WTC11 (cell line): ENCODE data around the gene C10orf71. TPM values are rescaled to one million over a fixed set of nuclear protein-coding genes. Genes with fewer than 3 reads are reported as not detected.

Experiments
- ATAC-seq: fragments of 200-7000 bp; cut with Tn5 transposase; 2 replicates; pipeline ENCODE4 v1.10.0; 2021; ENCODE audit warnings: mild to moderate bottlenecking, moderate library complexity
- CTCF ChIA-PET: fragments of 300-600 bp; sonication (Branson Sonifier 250); formaldehyde crosslinking; loops from one replicate; lab custom pipeline; 2021; ENCODE audit warnings: antibody characterized with exemption; lab: Charles Lee
- POLR2A ChIA-PET: fragments of 350-600 bp; sonication (Branson Sonifier 250); formaldehyde crosslinking; loops from one replicate; lab custom pipeline; 2021; ENCODE audit warnings: antibody characterized with exemption; lab: Charles Lee
- DNase-seq: peaks from one replicate; pipeline ENCODE4 v3.0.0; 2021; ENCODE audit warnings: low spot score
- H3K27ac Mint-ChIP-seq: 2 replicates; pipeline ENCODE4 v1.8.0; 2021; ENCODE audit warnings: mixed read lengths
- H3K27me3 Mint-ChIP-seq: 2 replicates; pipeline ENCODE4 v1.8.0; 2021; ENCODE audit warnings: low read depth, mild to moderate bottlenecking, moderate library complexity, mixed read lengths
- H3K36me3 Mint-ChIP-seq: 2 replicates; pipeline ENCODE4 v1.8.0; 2021; ENCODE audit warnings: mixed read lengths
- H3K4me1 Mint-ChIP-seq: 2 replicates; pipeline ENCODE4 v1.8.0; 2022; ENCODE audit warnings: mixed read lengths
- H3K4me3 Mint-ChIP-seq: 2 replicates; pipeline ENCODE4 v1.8.0; 2021; ENCODE audit warnings: mild to moderate bottlenecking, moderate library complexity, mixed read lengths
- H3K9me3 Mint-ChIP-seq: 2 replicates; pipeline ENCODE4 v1.8.0; 2021; ENCODE audit warnings: mixed read lengths
- AR ChIP-seq: fragments of 250-450 bp; sonication (Bioruptor Pico); IDR thresholded peaks from 2 replicates; pipeline ENCODE4 v1.9.0; 2021; ENCODE audit warnings: mild to moderate bottlenecking
- ATF1 ChIP-seq: sonication (generic); formaldehyde crosslinking; IDR thresholded peaks from 2 replicates; pipeline ENCODE4 v1.8.1; 2023; ENCODE audit warnings: mild to moderate bottlenecking, moderate library complexity, missing genetic modification reagents
- CTCF ChIP-seq: fragments of 200-600 bp; IDR thresholded peaks from 2 replicates; pipeline ENCODE4 v1.8.0; 2022; ENCODE audit warnings: antibody characterized with exemption
- ETV6 ChIP-seq: sonication (generic); formaldehyde crosslinking; IDR thresholded peaks from 2 replicates; pipeline ENCODE4 v1.8.1; 2022; ENCODE audit warnings: mild to moderate bottlenecking, missing genetic modification reagents
- FOXJ3 ChIP-seq: sonication (generic); formaldehyde crosslinking; IDR thresholded peaks from 2 replicates; pipeline ENCODE4 v1.9.0; 2021; ENCODE audit warnings: missing genetic modification reagents, mild to moderate bottlenecking, borderline replicate concordance
- FOXK1 ChIP-seq: sonication (generic); formaldehyde crosslinking; IDR thresholded peaks from 2 replicates; pipeline ENCODE4 v1.8.0; 2022; ENCODE audit warnings: mild to moderate bottlenecking, moderate library complexity, missing genetic modification reagents
- GABPB1 ChIP-seq: sonication (generic); formaldehyde crosslinking; IDR thresholded peaks from 2 replicates; pipeline ENCODE4 v1.8.1; 2023; ENCODE audit warnings: mild to moderate bottlenecking, missing genetic modification reagents
- IRF1 ChIP-seq: sonication (generic); formaldehyde crosslinking; IDR thresholded peaks from 2 replicates; pipeline ENCODE4 v1.8.0; 2023; ENCODE audit warnings: missing genetic modification reagents
- IRF2 ChIP-seq: sonication (generic); formaldehyde crosslinking; IDR thresholded peaks from 2 replicates; pipeline ENCODE4 v1.8.0; 2022; ENCODE audit warnings: low read depth, missing genetic modification reagents, borderline replicate concordance
- NR1H2 ChIP-seq: sonication (generic); formaldehyde crosslinking; IDR thresholded peaks from 2 replicates; pipeline ENCODE4 v1.9.0; 2021; ENCODE audit warnings: mild to moderate bottlenecking, moderate library complexity, missing genetic modification reagents
- NR3C1 ChIP-seq: sonication (generic); formaldehyde crosslinking; conservative IDR thresholded peaks from 2 replicates; pipeline ENCODE4 v1.8.1; 2023; ENCODE audit warnings: low read depth, mild to moderate bottlenecking, missing genetic modification reagents
- PRRX2 ChIP-seq: fragments of 250-450 bp; sonication (Bioruptor Pico); IDR thresholded peaks from 2 replicates; pipeline ENCODE4 v1.8.0; 2021; ENCODE audit warnings: mild to moderate bottlenecking
- SMAD4 ChIP-seq: sonication (generic); formaldehyde crosslinking; IDR thresholded peaks from 2 replicates; pipeline ENCODE4 v1.8.0; 2022; ENCODE audit warnings: mild to moderate bottlenecking, missing genetic modification reagents
- SP1 ChIP-seq: sonication (generic); formaldehyde crosslinking; conservative IDR thresholded peaks from 2 replicates; pipeline ENCODE4 v1.8.1; 2022; ENCODE audit warnings: missing genetic modification reagents
- total RNA-seq: library from RNA; stranded (reverse); gene quantifications from 3 replicates; pipeline ENCODE4 v1.2.3, GENCODE V29; 2021
- TF ChIP-seq, protein P1 (sequence below): sonication (generic); formaldehyde crosslinking; IDR thresholded peaks from 2 replicates; pipeline ENCODE4 v1.8.1; 2022; ENCODE audit warnings: missing genetic modification reagents, borderline replicate concordance
- TF ChIP-seq, protein P2 (sequence below): fragments of 250-450 bp; sonication (Bioruptor Pico); IDR thresholded peaks from 2 replicates; pipeline ENCODE4 v1.9.0; 2021; ENCODE audit warnings: moderate library complexity, mild to moderate bottlenecking, inconsistent platforms, borderline replicate concordance
- TF ChIP-seq, protein P3 (sequence below): sonication (generic); formaldehyde crosslinking; IDR thresholded peaks from 2 replicates; pipeline ENCODE4 v1.8.0; 2023; ENCODE audit warnings: missing genetic modification reagents, mild to moderate bottlenecking, borderline replicate concordance

C10orf71 gene
- total RNA-seq, 1 experiment from 2014 or later: not detected

- TF ChIP-seq IRF1 (CRISPR knock-in tag): no peak
- TF ChIP-seq NR1H2 (CRISPR knock-in tag): no peak
- no peak for TF ChIP-seq NR3C1 (CRISPR knock-in tag)
- no peak for TF ChIP-seq SMAD4
- TF ChIP-seq CTCF: no peak
- TF ChIP-seq IRF2 (CRISPR knock-in tag): no peak
- TF ChIP-seq PRRX2 (CRISPR knock-in tag): no peak
- TF ChIP-seq ETV6 (CRISPR knock-in tag): no peak
- TF ChIP-seq, protein P1, sequence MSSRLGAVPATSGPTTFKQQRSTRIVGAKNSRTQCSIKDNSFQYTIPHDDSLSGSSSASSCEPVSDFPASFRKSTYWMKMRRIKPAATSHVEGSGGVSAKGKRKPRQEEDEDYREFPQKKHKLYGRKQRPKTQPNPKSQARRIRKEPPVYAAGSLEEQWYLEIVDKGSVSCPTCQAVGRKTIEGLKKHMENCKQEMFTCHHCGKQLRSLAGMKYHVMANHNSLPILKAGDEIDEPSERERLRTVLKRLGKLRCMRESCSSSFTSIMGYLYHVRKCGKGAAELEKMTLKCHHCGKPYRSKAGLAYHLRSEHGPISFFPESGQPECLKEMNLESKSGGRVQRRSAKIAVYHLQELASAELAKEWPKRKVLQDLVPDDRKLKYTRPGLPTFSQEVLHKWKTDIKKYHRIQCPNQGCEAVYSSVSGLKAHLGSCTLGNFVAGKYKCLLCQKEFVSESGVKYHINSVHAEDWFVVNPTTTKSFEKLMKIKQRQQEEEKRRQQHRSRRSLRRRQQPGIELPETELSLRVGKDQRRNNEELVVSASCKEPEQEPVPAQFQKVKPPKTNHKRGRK (CRISPR knock-in tag): no peak
- TF ChIP-seq, protein P2, sequence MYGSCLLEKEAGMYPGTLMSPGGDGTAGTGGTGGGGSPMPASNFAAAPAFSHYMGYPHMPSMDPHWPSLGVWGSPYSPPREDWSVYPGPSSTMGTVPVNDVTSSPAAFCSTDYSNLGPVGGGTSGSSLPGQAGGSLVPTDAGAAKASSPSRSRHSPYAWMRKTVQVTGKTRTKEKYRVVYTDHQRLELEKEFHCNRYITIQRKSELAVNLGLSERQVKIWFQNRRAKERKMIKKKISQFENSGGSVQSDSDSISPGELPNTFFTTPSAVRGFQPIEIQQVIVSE (CRISPR knock-in tag): no peak
- no peak for TF ChIP-seq FOXK1
- Mint-ChIP-seq H3K4me3 (no peak overlapping the region), H3K27ac (no peak overlapping the region), H3K4me1 (peaks cover 5% of the 10 kb centered on the region), H3K9me3 (no peaks in the 10 kb centered on the region), H3K27me3 (no peaks in the 10 kb centered on the region), H3K36me3 (no peaks in the 10 kb centered on the region)
- DNase-seq (no peak), ATAC-seq (no peak)
- CTCF ChIA-PET: interaction anchor here (0.5 to 3.9 kb wide), 4 partner anchors 15 to 85 kb away, joined by 3 to 44 read pairs (median 4); partner anchors contain the start of gene DRGX
- POLR2A ChIA-PET: no interaction called here
Measured at GRCh38 chr10:49323171-49323895, 24.4 kb downstream of the C10orf71 start.

- peaks cover 5% of the 10 kb centered on the region for H3K4me1 Mint-ChIP-seq
- DNase-seq: no peak
- H3K36me3 Mint-ChIP-seq: no peaks in the 10 kb centered on the region
- H3K27ac Mint-ChIP-seq: no peak overlapping the region
- POLR2A ChIA-PET: no interaction called here
- H3K9me3 Mint-ChIP-seq: no peaks in the 10 kb centered on the region
- no peak for ATAC-seq
- H3K27me3 Mint-ChIP-seq: no peaks in the 10 kb centered on the region
- no peak overlapping the region for H3K4me3 Mint-ChIP-seq
- CTCF ChIA-PET: interaction anchor here (0.5 to 3.9 kb wide), 11 partner anchors 15 to 270 kb away, joined by 3 to 44 read pairs (median 5); partner anchors contain the start of gene DRGX
- TF ChIP-seq SP1 (CRISPR knock-in tag): no peak
- no peak for TF ChIP-seq FOXJ3
- TF ChIP-seq GABPB1 (CRISPR knock-in tag): no peak
- TF ChIP-seq IRF2 (CRISPR knock-in tag): no peak
- no peak for TF ChIP-seq AR (CRISPR knock-in tag)
- TF ChIP-seq, protein P1 (CRISPR knock-in tag): no peak
- TF ChIP-seq ATF1 (CRISPR knock-in tag): no peak
- TF ChIP-seq, protein P3, sequence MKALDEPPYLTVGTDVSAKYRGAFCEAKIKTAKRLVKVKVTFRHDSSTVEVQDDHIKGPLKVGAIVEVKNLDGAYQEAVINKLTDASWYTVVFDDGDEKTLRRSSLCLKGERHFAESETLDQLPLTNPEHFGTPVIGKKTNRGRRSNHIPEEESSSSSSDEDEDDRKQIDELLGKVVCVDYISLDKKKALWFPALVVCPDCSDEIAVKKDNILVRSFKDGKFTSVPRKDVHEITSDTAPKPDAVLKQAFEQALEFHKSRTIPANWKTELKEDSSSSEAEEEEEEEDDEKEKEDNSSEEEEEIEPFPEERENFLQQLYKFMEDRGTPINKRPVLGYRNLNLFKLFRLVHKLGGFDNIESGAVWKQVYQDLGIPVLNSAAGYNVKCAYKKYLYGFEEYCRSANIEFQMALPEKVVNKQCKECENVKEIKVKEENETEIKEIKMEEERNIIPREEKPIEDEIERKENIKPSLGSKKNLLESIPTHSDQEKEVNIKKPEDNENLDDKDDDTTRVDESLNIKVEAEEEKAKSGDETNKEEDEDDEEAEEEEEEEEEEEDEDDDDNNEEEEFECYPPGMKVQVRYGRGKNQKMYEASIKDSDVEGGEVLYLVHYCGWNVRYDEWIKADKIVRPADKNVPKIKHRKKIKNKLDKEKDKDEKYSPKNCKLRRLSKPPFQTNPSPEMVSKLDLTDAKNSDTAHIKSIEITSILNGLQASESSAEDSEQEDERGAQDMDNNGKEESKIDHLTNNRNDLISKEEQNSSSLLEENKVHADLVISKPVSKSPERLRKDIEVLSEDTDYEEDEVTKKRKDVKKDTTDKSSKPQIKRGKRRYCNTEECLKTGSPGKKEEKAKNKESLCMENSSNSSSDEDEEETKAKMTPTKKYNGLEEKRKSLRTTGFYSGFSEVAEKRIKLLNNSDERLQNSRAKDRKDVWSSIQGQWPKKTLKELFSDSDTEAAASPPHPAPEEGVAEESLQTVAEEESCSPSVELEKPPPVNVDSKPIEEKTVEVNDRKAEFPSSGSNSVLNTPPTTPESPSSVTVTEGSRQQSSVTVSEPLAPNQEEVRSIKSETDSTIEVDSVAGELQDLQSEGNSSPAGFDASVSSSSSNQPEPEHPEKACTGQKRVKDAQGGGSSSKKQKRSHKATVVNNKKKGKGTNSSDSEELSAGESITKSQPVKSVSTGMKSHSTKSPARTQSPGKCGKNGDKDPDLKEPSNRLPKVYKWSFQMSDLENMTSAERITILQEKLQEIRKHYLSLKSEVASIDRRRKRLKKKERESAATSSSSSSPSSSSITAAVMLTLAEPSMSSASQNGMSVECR (CRISPR knock-in tag): no peak
Measured at GRCh38 chr10:49323896-49324270, 24.9 kb downstream of the C10orf71 start.
